ENCODE measurements around the gene LIMS2.

LIMS2 gene

DNA sequence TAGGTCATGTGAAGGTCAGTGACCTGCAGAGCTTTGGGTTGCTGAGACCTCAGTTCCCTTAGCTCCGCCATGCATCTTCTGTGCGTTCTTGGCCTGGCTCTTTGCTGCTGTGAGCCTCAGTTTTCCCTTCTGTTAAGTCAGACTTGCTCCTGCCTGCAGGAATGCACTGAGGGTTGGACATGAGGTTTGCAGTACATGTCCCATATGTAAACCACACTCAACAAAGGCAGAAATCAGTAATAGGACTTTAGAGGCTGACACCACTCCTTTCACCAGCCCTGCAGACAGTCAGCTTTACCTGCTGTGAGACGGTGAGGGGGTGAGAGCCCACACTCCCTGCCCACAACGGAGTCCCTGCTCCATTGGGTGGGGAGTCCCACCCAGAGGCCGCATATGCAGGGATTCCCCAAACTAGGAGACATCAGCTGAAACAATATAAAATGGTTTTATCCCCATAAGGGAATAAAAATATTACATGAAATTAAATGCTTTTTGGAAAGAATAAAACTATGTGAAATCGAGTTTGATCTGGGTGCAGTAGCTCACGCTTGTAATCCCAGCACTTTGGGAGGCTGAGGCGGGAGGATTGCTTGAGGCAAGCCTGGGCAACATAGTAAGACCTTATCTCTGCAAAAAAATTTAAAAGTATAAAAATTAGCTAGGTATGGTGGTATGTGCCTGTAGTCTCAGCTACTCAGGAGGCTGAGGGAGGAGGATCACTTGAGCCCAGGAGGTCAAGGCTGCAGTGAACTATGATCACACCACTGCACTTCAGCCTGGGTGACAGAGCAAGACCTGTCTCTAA is 84.7 kb downstream of the LIMS2 start:
- TF ChIP-seq, protein P1, sequence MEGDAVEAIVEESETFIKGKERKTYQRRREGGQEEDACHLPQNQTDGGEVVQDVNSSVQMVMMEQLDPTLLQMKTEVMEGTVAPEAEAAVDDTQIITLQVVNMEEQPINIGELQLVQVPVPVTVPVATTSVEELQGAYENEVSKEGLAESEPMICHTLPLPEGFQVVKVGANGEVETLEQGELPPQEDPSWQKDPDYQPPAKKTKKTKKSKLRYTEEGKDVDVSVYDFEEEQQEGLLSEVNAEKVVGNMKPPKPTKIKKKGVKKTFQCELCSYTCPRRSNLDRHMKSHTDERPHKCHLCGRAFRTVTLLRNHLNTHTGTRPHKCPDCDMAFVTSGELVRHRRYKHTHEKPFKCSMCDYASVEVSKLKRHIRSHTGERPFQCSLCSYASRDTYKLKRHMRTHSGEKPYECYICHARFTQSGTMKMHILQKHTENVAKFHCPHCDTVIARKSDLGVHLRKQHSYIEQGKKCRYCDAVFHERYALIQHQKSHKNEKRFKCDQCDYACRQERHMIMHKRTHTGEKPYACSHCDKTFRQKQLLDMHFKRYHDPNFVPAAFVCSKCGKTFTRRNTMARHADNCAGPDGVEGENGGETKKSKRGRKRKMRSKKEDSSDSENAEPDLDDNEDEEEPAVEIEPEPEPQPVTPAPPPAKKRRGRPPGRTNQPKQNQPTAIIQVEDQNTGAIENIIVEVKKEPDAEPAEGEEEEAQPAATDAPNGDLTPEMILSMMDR (IDR thresholded peaks at IDR 0.05; ENCODE audit: low read depth, low read length) = no peak

GRCh38 chr2:127589841-127590240 is 85.5 kb downstream of the LIMS2 start:
- no peak for DNase-seq (ENCODE audit: extremely low read depth, low read depth)
- TF ChIP-seq, protein P1 (IDR thresholded peaks at IDR 0.05; ENCODE audit: low read depth, low read length) = no peak

More for the DNA sequence above, 84.7 kb downstream of the LIMS2 start:
- no peak for DNase-seq (ENCODE audit: extremely low read depth, low read depth)

DNA sequence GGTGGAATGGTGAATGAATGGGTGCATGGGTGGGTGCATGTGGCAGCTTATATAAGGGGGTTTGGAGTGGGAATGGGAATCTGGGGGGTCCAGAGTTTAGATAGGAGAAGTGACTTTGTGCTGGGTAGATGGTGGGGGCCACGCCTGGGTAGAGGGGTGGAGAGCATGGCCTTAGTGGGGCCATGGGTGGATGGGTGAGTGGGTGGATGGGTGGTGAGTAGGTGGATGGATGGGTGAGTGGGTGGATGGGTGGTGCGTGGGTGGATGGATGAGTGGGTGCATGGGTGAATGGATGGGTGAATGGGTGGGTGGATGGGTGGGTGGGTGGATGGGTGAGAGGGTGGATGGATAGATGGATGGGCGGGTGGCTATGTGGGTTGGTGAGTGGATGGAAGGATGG is 86.0 kb downstream of the LIMS2 start:
- no peak for DNase-seq (ENCODE audit: extremely low read depth, low read depth)
- TF ChIP-seq, protein P1 (IDR thresholded peaks at IDR 0.05; ENCODE audit: low read depth, low read length) = no peak

All from AG09319 (cell line).